GM12801 (cell line): ENCODE results near the gene GCAT.

ENCODE experiments used
- CTCF ChIP-seq: IDR thresholded peaks from one replicate; pipeline ENCODE4 v1.5.1; 2011; ENCODE audit warnings: control low read depth; ENCODE audit not compliant: insufficient read length; ENCODE audit errors: extremely low read depth

The GCAT gene

GRCh38 chr22:37801946-37802309 is 5.8 kb upstream of the GCAT start:
- TF ChIP-seq CTCF: no peak

GRCh38 chr22:37802310-37803194 is 5.2 kb upstream of the GCAT start:
- TF ChIP-seq CTCF: no peak

GRCh38 chr22:37803195-37803638 is 4.5 kb upstream of the GCAT start:
- TF ChIP-seq CTCF: no peak

- no peak for TF ChIP-seq CTCF
These were observed 3.9 kb upstream of the GCAT start for GRCh38 chr22:37803639-37804351.

GRCh38 chr22:37804352-37804880 is 3.3 kb upstream of the GCAT start:
- no peak for TF ChIP-seq CTCF

- TF ChIP-seq CTCF: no peak
These were observed 2.6 kb upstream of the GCAT start for GRCh38 chr22:37804881-37805809.
